CD4-positive, alpha-beta T cell treated with Interleukin-2 at 100 ng/mL for 4 hours (primary cell): ENCODE results near the gene XPO5.
"Not testable (repeated sequence)": the region's sequence is repeated elsewhere in the genome, so short reads cannot be mapped to it uniquely, and the experiment has no call there.

Experiments used
- DNase-seq: peaks from one replicate; pipeline ENCODE4 v3.0.0-alpha.2; 2020; ENCODE audit warnings: low spot score

The XPO5 gene

DNA sequence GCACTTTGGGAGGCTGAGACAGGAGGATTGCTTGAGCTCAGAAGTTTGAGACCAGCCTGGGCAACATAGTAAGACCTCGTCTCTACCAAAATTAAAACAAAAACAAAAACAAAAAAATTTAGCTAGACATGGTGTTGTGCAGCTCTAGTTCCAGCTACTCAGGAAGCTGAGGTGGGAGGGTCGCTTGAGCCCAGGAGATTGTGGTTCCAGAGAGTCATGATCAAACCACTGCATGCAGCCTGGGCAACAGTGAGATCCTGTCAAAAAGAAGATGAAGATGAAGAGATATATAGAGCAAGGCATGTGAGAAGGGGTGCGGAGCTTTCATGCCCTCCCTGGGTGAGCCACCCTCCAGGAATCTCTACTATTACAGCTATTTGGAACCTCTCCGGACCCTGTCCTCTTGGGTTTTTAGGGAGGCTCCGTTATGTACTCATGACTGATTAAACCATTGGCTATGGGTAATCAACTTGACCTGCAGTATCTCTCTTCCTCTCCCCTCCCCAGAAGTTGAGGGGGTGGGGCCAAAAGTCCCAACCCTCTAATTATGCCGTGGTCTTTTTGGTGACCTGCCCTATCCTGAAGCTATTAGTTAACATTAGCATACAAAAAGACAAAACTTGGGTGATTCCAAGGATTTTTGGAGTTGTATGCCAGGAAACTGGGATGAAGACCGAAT is 9.2 kb upstream of the XPO5 start:
- DNase-seq = peak; percentile 62

- no peak for DNase-seq
Measured at GRCh38 chr6:43582911-43583310, 7.1 kb upstream of the XPO5 start.

GRCh38 chr6:43579171-43579570 is 3.3 kb upstream of the XPO5 start:
- DNase-seq = no peak

GRCh38 chr6:43578748-43579147 is 2.9 kb upstream of the XPO5 start:
- no peak for DNase-seq

DNA sequence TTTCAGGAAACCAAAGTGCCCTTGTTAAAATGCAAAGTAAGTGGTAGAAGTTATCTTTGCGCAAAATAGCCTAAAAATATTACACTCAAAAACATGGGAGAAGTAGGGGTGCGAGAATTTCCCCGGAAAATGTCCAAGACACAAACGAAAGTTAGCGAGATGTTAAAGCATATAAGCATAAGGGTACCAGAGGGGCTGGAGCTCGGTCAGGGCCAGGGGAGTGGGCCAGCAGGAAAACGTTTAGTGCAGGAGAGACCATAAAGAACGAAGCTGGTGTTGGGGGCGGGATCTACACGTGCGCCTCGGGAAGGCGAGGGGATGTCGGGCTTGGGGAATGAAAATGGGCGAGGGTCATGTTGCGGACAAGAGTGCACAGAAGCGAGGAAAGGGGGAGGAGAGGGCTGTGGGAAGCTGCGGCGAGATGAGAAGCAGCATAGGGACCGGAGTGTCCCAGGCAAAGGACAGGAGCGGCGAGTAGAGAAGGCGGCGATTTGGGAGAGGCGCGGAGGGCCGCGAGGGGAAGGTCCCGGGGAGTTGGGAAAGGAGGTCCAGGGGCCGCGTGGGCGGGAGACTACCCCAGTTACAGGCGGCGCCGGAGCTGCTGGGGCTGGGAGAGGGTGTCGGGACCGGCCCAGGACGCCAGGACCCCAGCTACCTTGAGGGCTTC is 600 bp downstream of the XPO5 start:
- DNase-seq = no peak

- no peak for DNase-seq
Measured at GRCh38 chr6:43572015-43572414, 3.8 kb downstream of the XPO5 start.

DNA sequence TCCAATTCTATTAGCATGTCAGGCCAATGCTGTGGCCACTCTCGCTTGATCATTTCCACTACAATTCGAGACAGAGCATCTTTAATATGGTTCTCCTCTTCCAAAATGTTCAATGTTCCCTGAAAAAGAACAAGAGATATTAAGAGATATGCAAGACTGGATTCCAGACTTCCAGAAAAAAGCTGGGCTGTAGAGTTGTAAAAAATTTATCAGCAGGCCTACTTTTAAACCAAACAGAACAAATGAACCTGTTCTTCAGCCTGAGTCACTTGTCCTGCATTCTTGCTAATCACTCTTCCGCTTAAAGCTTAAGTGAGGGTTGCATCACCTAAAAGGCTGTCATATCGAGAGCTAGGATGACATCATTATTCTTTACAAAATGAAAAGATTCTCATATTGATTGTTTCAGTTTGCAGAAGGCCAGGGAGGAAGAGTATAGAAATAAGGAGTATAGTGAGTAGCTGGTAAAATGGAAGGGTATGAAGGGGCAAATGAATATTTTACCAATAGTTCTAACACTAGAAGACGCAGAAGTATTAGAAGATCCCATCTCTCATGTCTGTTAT is 4.9 kb downstream of the XPO5 start:
- no peak for DNase-seq

GRCh38 chr6:43559328-43559727 is 16.5 kb downstream of the XPO5 start:
- DNase-seq = no peak

- not testable (repeated sequence) for DNase-seq
Measured at GRCh38 chr6:43557620-43558019, 18.2 kb downstream of the XPO5 start.

- no peak for DNase-seq
Measured at GRCh38 chr6:43547222-43547621, 28.6 kb downstream of the XPO5 start.

GRCh38 chr6:43544461-43544860 is 31.4 kb downstream of the XPO5 start:
- DNase-seq = no peak

- no peak for DNase-seq
Measured at GRCh38 chr6:43541774-43542471, 33.9 kb downstream of the XPO5 start.

GRCh38 chr6:43540507-43540906 is 35.3 kb downstream of the XPO5 start:
- DNase-seq = no peak

- not testable (repeated sequence) for DNase-seq
Measured at GRCh38 chr6:43539409-43539808, 36.4 kb downstream of the XPO5 start.

DNA sequence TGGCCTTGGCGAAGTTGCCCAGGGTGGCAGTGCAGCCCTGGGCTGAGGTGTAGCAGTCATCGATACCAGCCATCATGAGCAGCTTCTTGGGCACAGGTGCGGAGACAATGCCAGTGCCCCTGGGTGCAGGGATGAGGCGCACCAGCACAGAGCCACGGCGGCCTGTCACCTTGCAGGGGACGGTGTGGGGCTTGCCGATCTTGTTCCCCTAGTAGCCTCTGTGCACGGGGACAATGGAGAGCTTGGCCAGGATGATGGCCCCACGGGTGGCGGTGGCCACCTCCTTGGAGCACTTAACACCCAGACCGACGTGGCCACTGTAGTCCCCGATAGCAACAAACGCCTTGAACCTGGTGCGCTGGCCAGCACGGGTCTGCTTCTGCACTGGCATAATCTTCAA is 36.9 kb downstream of the XPO5 start:
- DNase-seq = not testable (repeated sequence)

- DNase-seq = no peak
Measured at GRCh38 chr6:43532201-43532600, 43.6 kb downstream of the XPO5 start.

DNA sequence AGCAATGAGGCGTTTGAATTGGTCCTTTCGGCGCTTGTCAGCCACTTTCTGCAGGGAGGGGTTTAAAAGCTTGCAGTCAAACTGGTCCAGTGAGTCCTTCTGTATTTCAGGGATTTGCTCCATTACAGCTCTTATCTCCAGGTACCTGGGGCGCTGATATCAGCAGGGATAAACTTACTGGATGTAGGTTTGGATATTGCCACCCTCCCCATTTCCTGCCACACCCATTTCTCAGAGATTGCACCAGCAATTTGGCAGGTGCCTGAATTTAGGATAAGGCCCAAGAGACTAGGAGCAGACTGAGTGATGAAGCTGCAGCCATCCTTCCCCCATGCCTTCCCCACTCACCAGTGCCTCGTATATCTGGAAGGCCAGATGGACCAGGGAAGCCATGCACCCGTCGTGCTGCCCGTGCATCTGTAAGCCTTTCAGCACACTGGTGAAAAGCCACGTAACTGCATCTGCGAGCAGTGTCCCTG is 51.3 kb downstream of the XPO5 start:
- no peak for DNase-seq

- DNase-seq = no peak
Measured at GRCh38 chr6:43523284-43523683, 52.6 kb downstream of the XPO5 start.

GRCh38 chr6:43522547-43523261 is 53.1 kb downstream of the XPO5 start:
- no peak for DNase-seq

DNA sequence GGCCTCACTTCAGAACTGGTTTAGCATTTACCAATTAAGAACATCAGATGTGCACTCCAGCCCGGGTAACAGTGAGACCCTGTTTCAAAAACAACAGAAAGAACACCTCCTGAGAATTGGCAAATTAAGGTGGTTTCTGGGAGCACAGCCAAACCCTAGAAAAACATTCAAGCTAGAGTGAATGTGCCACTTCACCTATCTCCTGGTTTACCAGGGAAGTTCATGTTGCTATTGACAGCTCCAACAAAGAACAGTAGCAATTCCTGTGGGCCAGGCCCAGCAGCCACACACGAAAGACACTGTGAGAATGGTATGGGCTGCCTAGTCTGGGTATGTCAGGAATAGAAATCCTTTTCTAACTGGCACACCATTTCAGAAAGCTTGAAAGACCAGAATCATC is 54.0 kb downstream of the XPO5 start:
- no peak for DNase-seq

- no peak for DNase-seq
Measured at GRCh38 chr6:43520097-43520496, 55.7 kb downstream of the XPO5 start.
